ENCODE measurements around the gene ERI3.

GRCh38 chr1:44368471-44369151 is 13.6 kb upstream of the ERI3 start:
- TF ChIP-seq CTCF (IDR thresholded peaks at IDR 0.05; ENCODE audit: insufficient read depth, low read length) (no peak), POLR2AphosphoS5 (IDR thresholded peaks at IDR 0.05; ENCODE audit: low read depth) (no peak), REST (IDR thresholded peaks at IDR 0.05; ENCODE audit: insufficient replicate concordance, low read depth) (no peak), GABPA (IDR thresholded peaks at IDR 0.05; ENCODE audit: low read depth) (no peak), SPI1 (IDR thresholded peaks at IDR 0.05; ENCODE audit: borderline replicate concordance, low read depth) (no peak)
